Measurements from ENCODE around the gene AP3B1.

DNA sequence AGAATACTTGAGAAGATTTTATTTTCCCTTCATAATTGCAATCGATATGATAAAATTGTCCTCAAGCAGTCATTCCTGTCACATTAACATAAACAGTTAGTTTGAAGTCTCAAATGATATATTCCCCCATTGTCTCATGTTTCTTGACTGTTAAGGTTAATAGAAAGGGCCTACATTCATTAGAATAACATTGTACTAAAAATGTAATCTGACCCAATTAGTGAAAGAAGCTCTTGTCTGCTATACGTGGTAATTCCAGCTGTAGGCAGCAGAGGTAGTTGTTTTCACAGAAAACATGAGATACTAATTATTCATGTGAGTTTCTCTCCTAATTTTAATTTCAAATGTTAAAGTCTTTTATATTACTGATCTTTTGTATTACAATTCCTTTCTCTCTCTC, 25.9 kb upstream of the AP3B1 start:
- TF ChIP-seq CTCF (IDR thresholded peaks at IDR 0.05; ENCODE audit: borderline replicate concordance, extremely low read depth, low read length, poor library complexity, severe bottlenecking) = peak; percentile 66
- no peak for TF ChIP-seq EZH2 (IDR thresholded peaks at IDR 0.05; ENCODE audit: borderline replicate concordance, low read depth, low read length, severe bottlenecking)
